GM19395 (cell line): ENCODE measurements around the gene IL9.
"Not testable (repeated sequence)": the region's sequence is repeated elsewhere in the genome, so short reads cannot be mapped to it uniquely, and the experiment has no call there.

Source experiments
- ATAC-seq: cut with Tn5 transposase; IDR thresholded peaks from one replicate; pipeline ENCODE4 v1.9.1; 2021; ENCODE audit warnings: mild to moderate bottlenecking, moderate library complexity; ENCODE audit not compliant: unreplicated experiment

Gene IL9

DNA sequence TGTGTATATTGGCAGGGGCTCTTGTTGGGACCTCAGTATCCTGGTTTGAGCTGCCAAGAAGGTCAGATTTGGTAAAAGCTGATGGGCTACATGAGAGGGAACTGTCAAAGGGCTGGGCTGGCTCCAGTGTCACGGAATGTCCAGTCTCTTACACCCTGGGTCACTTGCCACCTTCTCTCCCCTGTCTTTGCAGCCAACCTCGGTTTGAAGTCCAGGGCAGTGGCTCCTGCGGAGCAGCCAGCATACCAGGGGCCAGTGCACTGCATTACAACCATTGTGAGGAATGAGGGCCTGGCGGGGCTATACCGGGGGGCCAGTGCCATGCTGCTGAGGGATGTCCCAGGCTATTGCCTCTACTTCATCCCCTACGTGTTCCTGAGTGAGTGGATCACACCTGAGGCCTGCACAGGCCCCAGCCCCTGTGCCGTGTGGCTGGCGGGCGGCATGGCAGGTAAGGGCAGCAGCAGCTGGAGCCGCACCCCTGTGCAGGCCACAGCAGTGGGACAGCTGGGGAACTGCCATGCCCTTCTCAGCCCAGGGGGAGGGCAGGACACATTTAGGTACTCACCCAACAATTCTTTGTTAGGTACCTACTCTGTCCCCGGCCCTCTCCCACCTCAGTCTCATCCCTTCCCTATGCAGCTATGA, 24.2 kb downstream of the IL9 start:
- no peak for ATAC-seq

GRCh38 chr5:135869935-135870334, 25.7 kb downstream of the IL9 start:
- ATAC-seq, result no peak

- no peak for ATAC-seq
These were observed 26.4 kb downstream of the IL9 start for GRCh38 chr5:135869276-135869675.

GRCh38 chr5:135868681-135869080, 27.0 kb downstream of the IL9 start:
- no peak for ATAC-seq

- no peak for ATAC-seq
These were observed 28.0 kb downstream of the IL9 start for GRCh38 chr5:135867599-135867998.

DNA sequence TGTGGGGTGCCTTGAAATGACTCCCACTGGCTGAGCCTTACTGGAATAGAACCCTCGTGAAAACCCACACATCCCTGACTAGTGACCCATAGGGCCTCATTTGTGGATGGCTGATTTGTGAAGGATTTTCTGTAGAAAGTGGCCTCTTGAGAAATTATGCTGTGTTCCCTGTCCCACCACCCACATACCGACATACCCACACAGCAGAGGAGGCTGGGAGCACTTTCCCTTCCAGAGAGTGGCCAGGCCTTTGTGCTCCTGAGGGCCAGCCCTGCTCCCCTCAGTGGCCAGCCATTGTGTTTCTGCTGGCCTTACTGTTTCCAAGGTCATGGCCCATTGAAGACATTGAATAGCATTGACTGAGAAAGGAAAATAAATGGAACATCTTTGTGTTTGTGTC, 29.6 kb downstream of the IL9 start:
- ATAC-seq, result no peak

DNA sequence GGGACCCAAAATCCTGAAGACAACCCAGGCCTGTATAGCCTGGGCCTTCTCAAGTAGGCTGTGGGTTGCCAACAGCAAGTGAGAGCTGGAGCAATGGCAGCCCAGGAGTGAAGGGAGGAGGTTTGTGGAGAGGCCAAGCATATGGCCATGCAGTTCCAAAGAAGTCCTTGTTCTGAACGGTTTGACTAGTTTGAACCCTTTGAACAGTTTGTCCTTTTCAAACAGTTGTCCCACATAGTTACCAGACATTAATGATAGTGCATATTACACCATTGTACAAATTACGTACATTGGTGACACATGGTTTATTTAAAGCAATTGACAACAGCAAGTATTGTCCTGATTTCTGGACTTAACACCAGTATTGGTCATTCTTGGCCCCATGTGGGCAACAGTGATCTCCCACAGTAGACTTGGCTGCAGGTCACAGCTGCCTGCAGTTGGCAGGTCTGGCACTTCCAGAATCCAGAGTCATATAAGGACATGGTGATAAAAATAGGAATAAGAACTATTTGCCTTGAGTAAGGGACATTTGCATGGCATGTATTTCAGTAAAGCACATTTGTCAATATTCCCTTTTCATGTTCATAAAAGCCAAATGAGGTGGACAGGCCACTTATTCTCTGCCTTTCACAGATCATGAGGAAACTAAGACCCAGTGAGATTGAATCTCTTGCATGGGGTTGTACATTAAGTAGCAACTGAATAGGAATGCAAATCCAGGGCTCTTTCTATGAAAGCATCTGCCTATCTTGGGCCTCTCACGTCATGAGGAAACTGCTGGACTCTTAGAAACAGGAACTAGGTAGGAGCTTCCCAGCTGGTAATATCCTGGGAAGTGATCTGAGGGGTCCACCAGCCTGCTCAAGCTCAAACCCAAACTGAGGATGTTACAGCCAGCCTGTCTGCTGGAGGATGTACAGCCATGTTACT, 30.9 kb downstream of the IL9 start:
- ATAC-seq, result no peak

DNA sequence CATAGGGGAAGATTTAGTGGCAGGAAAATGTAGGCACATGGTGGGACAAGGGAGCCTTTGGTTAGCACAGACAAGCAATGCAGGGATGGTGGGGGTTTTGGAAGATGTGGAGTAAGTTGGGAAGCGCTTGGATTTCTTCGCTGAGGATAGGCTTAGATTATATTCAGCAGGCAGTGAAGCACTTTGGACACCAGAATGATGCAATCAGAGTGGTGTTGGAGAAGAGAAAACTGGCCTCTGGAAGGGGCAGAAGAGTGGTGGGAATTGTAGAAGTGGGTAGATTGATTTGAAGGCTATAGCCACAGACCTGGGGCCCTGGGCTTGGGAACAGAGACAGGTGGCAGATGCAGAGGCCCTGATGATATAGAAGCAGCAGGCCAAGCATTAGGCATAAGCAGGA, 32.9 kb downstream of the IL9 start:
- no peak for ATAC-seq

DNA sequence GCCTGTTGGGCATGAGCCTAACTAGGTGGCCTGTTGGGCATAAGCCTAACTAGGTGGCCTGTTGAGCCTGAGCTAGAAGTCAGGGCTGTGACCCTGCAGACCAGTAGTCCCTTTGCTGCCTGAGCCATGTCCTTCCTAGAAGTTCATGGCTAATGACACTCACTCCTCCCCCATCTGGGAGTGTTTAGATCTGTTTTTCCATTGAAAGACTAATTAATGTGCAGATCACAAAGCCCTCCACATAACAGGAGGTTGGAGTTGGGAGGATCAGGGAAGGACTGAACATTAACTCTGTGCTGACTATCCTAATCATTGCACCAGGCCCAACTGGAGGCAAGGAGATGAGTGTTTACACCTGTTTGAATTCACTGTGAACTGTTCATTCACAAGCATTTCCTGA, 33.6 kb downstream of the IL9 start:
- ATAC-seq, result no peak

GRCh38 chr5:135861641-135862040, 34.0 kb downstream of the IL9 start:
- ATAC-seq, result no peak

GRCh38 chr5:135859641-135860040, 36.0 kb downstream of the IL9 start:
- ATAC-seq, result no peak

GRCh38 chr5:135859186-135859585, 36.5 kb downstream of the IL9 start:
- ATAC-seq, result not testable (repeated sequence)

DNA sequence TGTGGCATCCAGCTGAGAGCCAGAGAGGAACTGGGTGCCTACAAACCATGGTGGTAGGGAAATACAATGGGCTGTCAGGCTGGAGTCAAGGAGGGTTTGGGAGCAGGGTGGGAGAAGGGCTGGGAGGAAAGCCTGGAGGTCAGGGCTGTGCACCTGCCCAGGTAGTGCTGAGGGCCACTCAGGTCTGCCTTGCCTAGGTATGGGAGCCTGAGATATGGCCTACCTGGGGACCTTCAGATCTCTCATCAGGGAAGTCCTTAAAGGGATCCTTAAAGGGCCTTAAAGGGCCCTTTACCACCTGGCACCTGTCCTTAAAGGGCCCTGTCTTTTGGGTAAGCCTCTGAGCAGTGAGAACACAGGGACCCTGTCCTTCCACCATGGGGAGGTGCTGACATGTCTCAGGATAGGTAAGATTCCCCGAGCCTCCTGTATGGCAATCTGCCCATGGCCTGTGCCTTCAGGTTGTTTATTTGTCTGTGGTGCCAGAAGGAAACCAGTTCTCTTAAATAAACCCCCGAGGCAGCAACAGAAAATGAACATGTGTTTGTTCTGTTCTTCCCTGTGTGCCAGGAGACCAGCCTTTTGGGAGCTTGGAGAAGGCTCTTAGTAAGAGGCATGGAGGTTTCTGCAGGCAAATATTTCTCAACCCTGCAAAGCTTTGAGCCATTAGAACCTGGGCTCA, 37.9 kb downstream of the IL9 start:
- ATAC-seq, result no peak

DNA sequence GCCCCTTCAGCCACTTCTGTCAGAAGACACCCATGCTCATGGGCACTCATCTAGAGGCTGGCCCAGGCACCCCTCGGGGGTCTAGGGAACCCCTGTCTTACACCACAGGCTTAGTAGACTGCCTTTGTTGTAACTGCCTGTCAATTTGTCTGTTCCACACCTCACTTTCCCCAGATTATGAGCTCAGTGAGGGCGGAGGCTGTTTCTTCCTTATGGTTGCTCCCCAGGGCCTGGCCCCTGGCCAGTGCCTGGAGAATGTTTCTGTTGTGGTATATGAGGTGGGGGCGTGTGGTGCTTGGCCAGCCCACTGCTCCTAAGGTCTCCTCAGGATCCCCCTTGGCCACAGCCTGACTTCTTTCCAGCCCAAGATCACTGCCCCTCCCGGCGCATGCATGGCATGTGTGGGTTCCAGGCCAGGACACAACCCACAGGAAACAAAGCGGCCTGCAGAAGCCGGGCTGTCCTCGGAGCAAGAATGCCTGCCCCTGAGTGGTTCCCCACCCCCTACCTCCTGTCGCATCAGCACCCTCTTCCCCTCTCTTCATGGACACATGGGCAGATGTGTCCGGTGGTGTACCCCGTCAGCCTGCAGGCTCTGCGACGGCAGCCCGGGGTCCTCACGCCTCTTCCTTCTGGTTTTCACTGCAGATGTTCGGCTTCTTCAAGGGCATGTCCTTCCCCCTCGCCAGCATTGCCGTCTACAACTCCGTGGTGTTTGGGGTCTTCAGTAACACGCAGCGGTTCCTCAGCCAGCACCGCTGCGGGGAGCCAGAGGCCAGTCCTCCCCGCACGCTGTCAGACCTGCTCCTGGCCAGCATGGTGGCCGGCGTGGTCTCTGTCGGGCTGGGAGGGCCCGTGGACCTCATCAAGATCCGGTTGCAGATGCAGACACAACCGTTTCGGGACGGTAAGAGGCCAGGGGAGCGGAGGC, 43.5 kb downstream of the IL9 start:
- ATAC-seq, result no peak

- ATAC-seq, result no peak
These were observed 44.3 kb downstream of the IL9 start for GRCh38 chr5:135851186-135851914.

DNA sequence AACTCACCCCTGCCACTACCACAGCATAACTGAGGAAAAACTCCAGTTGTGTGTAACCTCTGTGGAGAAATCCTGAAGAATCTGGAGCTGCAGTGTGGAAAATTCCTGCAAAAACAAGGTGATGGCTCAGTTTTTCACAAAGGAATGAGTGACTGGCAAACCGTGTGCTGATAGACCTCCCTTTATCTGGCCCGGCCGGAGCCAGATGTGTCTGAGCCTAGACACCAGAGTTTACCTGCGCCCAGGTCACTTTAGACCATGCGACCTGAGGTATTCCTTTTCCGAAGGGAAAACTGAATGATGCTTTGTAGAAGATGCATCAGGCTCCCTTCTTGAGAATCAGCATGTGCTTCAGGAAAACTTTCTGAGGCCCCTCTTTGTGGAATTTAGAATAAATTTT, 45.0 kb downstream of the IL9 start:
- no peak for ATAC-seq

GRCh38 chr5:135850231-135850630, 45.4 kb downstream of the IL9 start:
- no peak for ATAC-seq

- ATAC-seq, result no peak
These were observed 47.7 kb downstream of the IL9 start for GRCh38 chr5:135847976-135848375.

DNA sequence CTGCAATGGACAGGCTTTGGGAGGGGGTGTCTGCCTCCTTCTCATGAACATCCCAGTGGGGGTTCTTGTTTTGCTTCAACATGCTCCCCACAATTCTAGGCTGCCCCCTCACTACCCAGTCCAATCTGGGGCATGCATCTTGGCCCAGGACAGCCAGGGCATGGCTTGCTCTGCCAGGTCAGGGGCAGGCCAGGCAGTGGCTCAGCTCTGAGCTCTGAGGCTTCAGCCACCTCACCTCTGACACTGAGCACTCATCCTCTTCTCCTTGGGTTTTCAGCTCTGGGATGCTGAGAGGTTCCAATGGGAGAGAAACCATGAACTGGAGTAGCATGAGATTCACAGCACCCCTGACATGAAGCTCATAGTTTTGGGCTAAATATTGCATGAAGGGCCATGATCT, 49.3 kb downstream of the IL9 start:
- ATAC-seq, result no peak
